GM10248 (cell line): ENCODE results near the gene LRBA.

Source experiments
- CTCF ChIA-PET: fragments of 300-600 bp; sonication (Branson Sonifier 250); formaldehyde crosslinking; extraction: SDS; loops from one replicate; lab custom pipeline; 2021; ENCODE audit warnings: antibody characterized with exemption; lab: Yijun Ruan, JAX
- POLR2A ChIA-PET: fragments of 350-650 bp; sonication (Branson Sonifier 250); formaldehyde crosslinking; extraction: SDS; loops from one replicate; lab custom pipeline; 2020; ENCODE audit warnings: antibody characterized with exemption; lab: Yijun Ruan, JAX
- DNase-seq: peaks from one replicate; pipeline ENCODE4 v3.0.0; 2012; ENCODE audit errors: extremely low spot score
- TF ChIP-seq, protein P1 (sequence below): IDR thresholded peaks from 2 replicates; pipeline ENCODE4 v1.5.1; 2012; ENCODE audit warnings: mild to moderate bottlenecking, low read depth; ENCODE audit errors: extremely low read depth, missing control alignments, control extremely low read depth

The LRBA gene

DNA sequence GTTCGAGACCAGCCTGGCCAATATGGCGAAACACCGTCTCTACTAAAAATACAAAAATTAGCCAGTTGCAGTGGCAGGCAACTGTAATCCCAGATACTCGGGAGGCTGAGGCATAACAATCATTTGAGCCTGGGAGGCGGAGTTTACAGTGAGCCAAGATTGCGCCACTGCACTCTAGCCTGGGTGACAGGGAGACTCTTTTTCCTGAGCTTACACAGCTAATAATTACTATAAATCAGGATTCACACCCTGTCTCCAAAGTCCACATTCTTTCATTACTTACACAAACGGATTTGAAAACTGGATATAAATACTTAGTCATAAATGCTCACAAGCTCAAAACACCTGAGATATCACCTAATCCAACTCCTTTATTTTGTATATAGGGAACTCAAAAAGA, 151.6 kb downstream of the LRBA start:
- ChIA-PET CTCF (interaction anchor here (1.3 kb wide), 1 partner anchor 566 kb away, joined by 3 read pairs; no protein-coding TSS in a partner anchor), POLR2A (no interaction called here)

DNA sequence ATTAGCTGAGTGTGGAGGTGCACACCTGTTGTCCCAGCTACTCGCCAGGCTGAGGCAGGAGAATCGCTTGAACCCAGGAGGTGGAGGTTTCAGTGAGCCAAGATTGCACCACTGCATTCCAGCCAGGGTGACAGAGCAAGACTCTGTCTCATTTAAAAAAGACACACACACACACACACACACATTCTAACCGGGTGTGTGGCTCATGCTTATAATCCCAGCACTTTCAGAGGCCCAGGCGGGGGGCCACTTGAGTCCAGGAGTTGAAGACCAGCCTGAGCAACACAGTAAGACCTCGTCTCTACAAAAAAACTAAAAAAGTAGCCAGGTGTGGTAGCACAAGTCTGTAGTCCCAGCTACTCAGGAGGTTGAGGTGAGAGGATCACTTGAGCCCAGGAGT, 152.3 kb downstream of the LRBA start:
- TF ChIP-seq, protein P1, sequence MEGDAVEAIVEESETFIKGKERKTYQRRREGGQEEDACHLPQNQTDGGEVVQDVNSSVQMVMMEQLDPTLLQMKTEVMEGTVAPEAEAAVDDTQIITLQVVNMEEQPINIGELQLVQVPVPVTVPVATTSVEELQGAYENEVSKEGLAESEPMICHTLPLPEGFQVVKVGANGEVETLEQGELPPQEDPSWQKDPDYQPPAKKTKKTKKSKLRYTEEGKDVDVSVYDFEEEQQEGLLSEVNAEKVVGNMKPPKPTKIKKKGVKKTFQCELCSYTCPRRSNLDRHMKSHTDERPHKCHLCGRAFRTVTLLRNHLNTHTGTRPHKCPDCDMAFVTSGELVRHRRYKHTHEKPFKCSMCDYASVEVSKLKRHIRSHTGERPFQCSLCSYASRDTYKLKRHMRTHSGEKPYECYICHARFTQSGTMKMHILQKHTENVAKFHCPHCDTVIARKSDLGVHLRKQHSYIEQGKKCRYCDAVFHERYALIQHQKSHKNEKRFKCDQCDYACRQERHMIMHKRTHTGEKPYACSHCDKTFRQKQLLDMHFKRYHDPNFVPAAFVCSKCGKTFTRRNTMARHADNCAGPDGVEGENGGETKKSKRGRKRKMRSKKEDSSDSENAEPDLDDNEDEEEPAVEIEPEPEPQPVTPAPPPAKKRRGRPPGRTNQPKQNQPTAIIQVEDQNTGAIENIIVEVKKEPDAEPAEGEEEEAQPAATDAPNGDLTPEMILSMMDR, result no peak
- CTCF ChIA-PET, result interaction anchor here (1.3 kb wide), 1 partner anchor 566 kb away, joined by 3 read pairs; no protein-coding TSS in a partner anchor
- POLR2A ChIA-PET, result no interaction called here
- DNase-seq, result no peak

More for the DNA sequence above, 151.6 kb downstream of the LRBA start:
- no peak for DNase-seq
- TF ChIP-seq, protein P1, result no peak

DNA sequence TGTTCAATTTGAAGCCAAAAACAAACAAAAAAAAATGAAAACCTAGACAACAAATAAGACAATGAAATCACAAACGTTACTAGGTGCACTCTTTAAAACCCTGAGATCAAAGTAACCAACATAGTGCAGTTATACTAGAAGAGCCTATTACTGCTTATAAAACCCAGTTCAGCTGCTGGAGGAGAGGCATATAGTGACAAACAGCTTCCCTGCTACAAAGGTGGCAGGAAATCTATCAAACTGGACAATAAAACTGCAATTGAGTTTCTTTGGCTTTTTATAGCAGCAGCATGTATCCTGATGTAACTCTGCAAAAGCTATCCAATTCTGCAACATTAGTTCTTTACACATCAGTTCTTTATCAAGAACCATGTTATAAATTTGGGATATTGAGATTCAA, 155.6 kb downstream of the LRBA start:
- no peak for DNase-seq
- TF ChIP-seq, protein P1, result no peak
- ChIA-PET CTCF (interaction anchor here (1.1 to 7.2 kb wide), 3 partner anchors 8 to 557 kb away, joined by 3 to 49 read pairs (median 3); no protein-coding TSS in a partner anchor), POLR2A (no interaction called here)

DNA sequence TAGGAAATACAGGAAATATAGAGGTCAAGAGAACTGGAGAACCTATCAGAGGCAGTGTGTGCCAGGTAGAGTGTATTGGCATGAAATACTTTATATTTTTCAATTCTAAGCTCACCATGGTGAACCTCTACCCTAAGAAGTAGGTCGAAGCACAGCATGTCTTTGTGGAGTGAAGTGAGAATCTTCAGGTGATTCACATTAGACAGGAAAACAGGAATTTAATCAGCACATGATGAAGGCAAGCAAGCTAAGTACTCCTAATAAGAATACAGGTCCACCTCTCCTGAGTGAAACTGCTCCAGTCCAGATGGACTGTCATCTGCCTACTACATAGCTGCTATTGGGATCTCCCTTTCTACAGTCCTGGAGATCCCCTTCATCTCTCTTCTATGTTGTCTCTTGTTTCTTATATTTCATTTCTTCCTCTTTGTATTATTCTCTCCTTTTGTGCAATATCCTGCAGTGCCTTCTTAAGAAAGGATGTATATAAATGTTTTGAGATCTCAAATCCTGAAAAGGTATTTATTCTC, 159.0 kb downstream of the LRBA start:
- ChIA-PET POLR2A (no interaction called here), CTCF (interaction anchor here (0.9 to 7.2 kb wide), 4 partner anchors 9 to 558 kb away, joined by 3 to 49 read pairs (median 8); no protein-coding TSS in a partner anchor)
- TF ChIP-seq, protein P1, result no peak
- no peak for DNase-seq

DNA sequence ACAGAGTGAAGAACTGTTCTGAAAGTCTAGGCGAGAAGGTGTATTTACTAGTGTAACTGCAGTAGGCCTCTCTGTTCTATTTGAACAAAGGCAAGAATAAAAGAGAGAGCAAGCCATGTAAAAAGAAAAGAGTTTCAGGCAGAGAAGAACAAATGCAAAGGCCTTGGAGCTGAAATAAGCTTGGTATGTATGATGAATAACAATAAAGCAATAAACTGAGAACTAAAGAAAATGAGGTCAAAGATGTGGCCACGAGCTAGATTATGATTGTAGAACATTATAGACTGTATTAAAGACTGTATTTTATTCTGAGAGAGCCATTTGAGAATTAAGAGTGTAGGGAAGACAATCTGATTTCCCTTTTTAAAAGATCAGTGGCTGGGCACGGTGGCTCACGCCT, 160.5 kb downstream of the LRBA start:
- POLR2A ChIA-PET, result no interaction called here
- DNase-seq, result no peak
- TF ChIP-seq, protein P1, result no peak
- CTCF ChIA-PET, result interaction anchor here (1.2 to 7.2 kb wide), 2 partner anchors 13 to 18 kb away, joined by 3 to 49 read pairs; no protein-coding TSS in a partner anchor

DNA sequence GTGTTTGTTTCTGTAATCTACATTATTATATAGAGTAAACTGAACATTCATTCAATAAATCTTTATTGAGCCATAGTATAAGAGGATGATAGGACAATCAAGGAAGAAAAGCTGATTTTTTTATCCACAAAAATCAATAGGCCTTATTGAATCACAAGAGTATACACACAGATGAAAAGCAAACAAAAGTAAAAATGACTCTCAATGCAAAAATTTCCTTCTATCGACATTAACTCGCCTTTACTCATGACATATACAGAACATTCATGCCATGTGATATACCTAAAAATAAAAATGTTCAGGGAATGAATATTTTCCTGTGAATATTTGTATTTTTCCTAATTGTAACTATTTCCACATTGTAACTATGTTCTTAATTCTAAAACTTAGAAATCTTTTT, 161.2 kb downstream of the LRBA start:
- ChIA-PET POLR2A (no interaction called here), CTCF (interaction anchor here (1.2 to 7.2 kb wide), 2 partner anchors 13 to 18 kb away, joined by 3 to 49 read pairs; no protein-coding TSS in a partner anchor)
- TF ChIP-seq, protein P1, result no peak
- DNase-seq, result no peak
